SKM-1 (cell line): Measurements from ENCODE around the gene SIRPA.

ENCODE experiments used
- DNase-seq: peaks from one replicate; lab custom pipeline; 2025; ENCODE audit not compliant: unreplicated experiment; lab: John Stamatoyannopoulos, UW

SIRPA gene

GRCh38 chr20:1894951-1895673, at the start of gene SIRPA:
TSS of gene SIRPA (plus strand) at chr20:1895407. CDS start at chr20:1895448, 41 bp downstream.
- no peak for DNase-seq

DNA sequence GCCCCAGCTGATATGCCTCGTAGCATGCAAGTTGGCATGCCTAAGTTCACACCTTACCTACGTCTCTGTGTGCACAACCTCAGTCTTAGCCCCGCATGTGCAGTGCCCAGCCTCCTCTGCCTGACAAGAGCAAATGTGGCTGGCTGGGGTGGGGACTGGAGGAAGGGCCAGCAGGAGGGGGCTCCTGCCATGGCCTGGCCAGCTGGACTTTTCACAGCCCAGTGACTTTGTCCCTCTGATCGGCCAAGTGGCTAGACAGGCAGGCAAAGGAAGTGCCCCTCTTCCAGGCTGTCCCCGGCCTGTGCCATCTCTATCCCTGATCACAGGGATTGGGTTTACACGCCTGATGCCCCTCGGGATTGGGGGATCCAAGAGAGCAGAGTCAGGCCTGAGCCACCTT, 49.5 kb upstream of the SIRPA start:
- DNase-seq = no peak

DNA sequence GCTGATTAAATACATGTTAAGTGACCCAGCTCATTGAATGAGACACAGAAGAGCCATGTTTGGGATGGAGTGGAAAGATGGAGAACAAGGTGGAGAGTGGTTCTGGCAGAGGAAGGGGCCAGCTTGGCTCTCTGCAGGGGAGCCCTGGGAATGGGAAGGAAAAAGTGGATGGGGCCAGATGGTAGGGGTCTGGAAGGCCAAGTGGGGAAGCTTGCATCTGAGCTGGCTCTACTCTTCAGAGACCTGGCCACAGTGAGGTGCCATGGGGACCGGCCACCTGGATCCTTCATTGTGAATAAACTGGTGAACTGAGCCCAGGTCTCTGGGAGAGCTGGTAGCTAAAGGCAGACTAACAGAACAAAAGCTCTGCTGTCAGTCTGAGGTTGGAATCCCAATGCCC, 48.9 kb upstream of the SIRPA start:
- DNase-seq = no peak

- no peak for DNase-seq
Measured at GRCh38 chr20:1846876-1847275, 48.3 kb upstream of the SIRPA start.

DNA sequence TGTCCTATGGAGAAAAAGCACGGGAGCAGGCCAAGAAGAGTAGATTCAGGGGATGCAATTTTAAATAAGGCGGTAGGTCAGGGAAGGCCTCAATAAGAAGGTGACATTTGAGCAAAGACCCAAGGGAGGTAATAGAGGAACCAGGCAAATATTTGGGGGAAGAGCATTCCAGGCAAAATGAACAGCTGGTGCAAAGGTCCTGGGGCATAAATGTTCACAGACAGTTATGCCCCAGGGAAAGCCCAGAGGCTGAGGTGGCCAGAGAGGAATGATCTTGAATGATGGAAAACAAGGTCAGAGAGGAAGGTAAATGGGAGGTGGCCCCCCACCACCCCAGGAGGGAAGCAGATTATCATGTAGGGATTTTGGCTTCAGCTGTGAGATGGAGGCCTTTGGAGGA, 47.4 kb upstream of the SIRPA start:
- no peak for DNase-seq

GRCh38 chr20:1848373-1848772, 46.8 kb upstream of the SIRPA start:
- no peak for DNase-seq

DNA sequence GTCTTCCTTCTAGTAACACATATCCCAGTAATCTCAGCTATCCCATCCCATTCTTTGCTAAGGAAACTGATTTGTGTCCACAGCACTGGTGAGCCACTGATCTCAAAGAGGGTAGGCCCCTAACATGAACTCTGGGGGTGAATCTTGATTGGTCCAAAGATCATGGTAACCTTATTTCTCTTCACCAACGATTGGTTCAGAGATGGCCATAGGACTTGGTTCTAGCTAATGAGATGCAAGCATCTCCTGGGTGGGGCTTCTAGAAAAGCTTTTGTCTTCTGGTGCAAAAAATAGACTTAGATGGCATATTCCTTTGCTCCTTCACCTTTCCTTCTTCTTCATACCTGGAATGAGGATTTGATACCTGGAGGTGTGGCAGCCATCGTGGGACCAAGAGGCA, 43.8 kb upstream of the SIRPA start:
- DNase-seq = no peak

- DNase-seq = no peak
Measured at GRCh38 chr20:1853473-1853872, 41.7 kb upstream of the SIRPA start.

GRCh38 chr20:1854246-1854645, 41.0 kb upstream of the SIRPA start:
- no peak for DNase-seq

- DNase-seq = no peak
Measured at GRCh38 chr20:1855109-1855508, 40.1 kb upstream of the SIRPA start.

DNA sequence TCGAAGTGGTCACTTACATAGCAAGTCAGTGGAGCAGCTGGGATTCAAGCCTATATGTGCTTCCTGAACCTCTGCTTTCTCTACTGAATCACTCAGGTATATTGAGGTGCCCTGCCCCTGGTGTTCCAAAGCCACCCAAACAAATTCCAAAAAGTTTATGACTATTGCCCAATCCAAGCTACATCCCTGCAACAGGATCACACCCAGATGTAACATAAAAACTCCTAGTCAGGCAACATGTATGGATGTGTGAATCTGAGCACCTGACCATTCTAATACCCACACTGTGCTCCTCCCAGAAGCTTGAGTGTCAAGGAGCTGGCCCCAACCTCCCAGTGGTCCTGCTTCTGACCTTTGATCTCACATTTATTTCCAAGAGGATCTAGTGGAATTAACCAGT, 39.5 kb upstream of the SIRPA start:
- no peak for DNase-seq

DNA sequence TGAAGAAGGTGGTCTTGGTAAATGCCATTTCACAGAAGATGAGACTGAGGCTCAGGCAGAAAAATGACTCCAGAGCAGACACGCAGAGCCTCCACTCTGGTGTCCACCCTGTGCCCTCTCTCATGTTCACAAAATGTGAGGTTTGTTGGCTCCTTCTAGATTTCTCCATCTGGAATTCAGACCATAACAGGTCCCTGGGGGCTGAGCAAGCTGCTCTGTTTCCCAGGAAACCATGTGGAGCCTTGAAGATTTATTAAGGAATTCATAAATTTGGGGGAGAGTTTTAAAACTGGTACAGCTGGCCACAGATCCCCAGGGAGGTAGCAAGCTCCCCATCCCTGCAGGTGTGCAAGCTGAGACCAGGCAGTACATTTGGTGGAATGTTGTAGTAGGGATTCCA, 38.8 kb upstream of the SIRPA start:
- no peak for DNase-seq

- DNase-seq = no peak
Measured at GRCh38 chr20:1857466-1857865, 37.7 kb upstream of the SIRPA start.

DNA sequence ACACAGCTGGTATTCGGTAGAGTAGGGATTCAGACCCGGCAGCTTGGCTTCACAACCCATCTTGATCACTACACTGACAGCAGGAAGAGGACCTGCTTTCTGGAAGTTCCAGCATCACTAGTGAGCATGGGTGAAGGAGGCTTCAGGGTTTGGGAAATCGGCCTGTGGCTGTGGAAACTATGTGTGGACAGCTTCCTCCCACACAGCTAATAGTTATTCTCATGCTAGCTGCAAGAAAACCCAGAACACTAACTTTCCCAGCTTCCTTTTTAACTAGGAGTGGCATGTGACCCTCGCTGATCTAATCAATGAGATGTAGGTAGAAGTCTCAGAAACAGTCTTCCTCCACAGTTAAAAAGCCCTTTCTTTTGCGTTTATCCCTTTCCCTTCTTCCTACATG, 36.3 kb upstream of the SIRPA start:
- no peak for DNase-seq

- DNase-seq = no peak
Measured at GRCh38 chr20:1860446-1860845, 34.8 kb upstream of the SIRPA start.

GRCh38 chr20:1861347-1861976, 33.7 kb upstream of the SIRPA start:
- no peak for DNase-seq

DNA sequence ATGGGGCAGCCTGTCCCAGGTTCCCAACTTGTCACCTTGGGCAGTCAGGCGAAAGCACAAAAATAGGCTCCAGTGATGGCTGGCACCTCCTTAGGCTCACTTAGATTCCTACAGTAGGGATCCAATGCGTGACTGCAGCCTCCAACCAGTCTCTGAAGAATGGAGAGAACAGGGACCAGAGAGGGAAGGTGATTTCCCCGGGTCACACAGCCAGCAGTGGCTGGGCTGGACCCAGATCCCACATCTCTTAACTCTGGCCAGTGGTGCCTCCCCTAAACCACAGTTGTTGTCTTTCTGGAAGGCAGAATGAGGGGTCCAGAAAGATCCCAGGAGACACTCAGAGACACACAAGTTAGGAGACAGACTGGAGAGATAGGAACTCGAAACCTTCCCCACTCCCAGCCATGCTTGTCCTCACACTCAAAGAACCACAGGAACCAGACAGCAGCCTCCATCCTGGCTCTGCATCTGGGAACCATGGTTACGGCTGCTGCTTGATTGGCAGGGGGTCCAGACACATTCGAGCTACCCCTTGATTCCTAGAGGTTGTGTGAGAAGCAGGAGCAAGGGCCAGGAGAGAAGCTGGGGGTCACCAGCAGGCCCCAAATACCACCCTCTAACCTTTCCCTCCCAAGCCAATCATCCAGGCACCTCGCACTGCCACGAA, 33.1 kb upstream of the SIRPA start:
- DNase-seq = no peak

- DNase-seq = no peak
Measured at GRCh38 chr20:1862663-1863053, 32.5 kb upstream of the SIRPA start.

DNA sequence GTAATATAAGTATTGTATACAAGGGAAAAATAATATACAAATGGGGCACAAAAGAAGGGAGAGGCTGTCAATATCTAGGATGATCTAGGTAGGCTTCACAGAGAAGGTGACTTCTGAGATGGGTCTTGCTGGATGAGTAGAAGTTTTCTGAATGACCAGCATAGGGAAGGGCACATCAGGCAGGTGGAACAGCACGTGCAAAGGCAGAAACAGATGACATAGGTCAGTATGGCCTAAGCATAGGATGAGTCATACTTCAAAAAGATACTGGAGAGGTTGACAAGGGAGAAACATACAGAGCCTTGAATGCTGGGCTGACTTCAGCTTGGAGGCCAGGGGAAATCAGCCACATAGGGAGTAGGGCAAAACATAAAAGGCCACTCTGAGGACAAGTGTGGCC, 31.9 kb upstream of the SIRPA start:
- no peak for DNase-seq

DNA sequence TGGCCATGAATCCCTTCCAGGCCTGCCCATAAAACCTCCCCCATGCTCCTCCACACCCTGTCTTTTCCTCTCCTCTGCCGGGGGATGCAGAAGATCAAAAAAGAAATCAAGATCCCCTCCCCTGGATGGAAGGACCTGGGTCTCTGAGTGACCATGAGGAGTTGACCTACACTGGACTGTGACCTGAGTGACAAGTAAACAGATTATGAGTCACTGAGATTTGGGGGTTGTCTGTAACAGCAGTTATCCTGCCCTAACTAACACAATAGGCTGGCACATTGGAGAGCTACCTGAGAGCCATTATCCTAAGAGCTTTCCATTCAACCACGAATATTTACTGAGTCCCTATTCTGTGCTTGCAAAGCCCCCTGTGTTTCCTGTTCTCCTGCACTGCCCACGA, 28.4 kb upstream of the SIRPA start:
- no peak for DNase-seq

DNA sequence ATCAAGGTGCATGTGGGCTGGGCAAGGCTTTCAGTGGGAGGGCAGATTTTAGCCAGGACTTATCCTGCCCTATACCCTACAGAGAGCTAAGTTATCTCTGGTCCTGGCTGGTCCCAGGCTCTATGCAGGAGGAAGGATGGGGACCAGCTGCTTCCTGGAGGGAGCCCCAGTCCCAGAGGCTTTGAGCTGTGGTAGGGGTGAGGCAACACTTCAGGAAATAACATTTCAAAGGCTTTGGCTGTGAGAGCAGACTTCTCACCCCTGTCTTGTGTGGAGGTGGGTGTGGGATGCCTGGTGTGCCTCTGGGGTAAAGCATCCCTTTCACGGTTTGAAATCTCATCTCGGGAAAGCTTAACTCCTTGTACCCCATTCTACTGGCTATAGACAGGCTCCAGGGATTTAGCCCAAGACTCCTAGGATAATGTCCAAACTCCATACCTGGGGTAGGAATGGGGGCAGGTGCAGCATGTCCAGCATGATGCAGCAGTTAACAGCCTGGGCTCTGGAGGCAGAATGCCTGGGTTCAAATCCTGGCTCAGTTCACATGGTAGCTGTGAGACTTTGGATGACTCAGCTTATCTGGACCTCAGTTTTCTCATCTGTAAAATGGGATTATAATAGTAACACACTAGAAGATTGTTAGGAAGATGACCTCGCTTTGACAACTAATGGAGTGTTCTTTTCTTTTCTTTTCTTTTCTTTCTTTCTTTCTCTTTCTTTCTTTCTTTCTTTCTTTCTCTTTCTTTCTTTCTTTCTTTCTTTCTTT, 27.5 kb upstream of the SIRPA start:
- no peak for DNase-seq

- DNase-seq = no peak
Measured at GRCh38 chr20:1868856-1869255, 26.4 kb upstream of the SIRPA start.
